GM20000 (cell line): Measurements from ENCODE around the gene RHOV.

Experiments
- DNase-seq: peaks from one replicate; pipeline ENCODE4 v3.0.0; 2012; ENCODE audit warnings: low spot score
- TF ChIP-seq, protein P1 (sequence below): IDR thresholded peaks from 2 replicates; pipeline ENCODE4 v1.5.1; 2012; ENCODE audit warnings: mild to moderate bottlenecking, control low read depth; ENCODE audit errors: extremely low read depth, missing control alignments

The RHOV gene

DNA sequence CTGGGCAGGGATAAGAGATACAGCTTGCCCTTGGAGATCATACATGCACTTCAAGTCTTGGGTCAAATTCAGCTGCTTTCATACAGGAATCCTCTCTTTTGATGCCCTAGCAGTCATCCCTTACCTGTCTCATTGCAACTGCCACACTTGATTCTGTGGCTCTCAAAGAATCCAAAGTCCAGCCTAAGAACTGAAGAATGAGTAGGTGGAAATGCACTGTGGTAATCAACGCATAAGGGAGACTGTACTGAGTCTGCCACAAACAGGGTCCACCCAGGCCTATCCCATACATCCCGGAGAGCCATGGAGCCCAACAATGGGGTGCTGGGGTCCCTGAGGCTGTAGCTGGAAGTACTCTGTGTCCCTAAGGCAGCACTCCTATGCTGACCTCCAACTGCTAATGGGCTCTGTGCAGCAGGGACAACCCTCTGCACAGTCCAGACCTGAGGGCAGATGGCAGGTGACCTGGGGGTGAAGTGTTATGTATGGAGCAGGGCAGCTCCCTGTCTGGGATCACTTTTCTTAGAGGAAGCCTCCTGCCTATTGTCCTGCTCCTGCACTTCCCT, 18.5 kb upstream of the RHOV start:
- TF ChIP-seq, protein P1, sequence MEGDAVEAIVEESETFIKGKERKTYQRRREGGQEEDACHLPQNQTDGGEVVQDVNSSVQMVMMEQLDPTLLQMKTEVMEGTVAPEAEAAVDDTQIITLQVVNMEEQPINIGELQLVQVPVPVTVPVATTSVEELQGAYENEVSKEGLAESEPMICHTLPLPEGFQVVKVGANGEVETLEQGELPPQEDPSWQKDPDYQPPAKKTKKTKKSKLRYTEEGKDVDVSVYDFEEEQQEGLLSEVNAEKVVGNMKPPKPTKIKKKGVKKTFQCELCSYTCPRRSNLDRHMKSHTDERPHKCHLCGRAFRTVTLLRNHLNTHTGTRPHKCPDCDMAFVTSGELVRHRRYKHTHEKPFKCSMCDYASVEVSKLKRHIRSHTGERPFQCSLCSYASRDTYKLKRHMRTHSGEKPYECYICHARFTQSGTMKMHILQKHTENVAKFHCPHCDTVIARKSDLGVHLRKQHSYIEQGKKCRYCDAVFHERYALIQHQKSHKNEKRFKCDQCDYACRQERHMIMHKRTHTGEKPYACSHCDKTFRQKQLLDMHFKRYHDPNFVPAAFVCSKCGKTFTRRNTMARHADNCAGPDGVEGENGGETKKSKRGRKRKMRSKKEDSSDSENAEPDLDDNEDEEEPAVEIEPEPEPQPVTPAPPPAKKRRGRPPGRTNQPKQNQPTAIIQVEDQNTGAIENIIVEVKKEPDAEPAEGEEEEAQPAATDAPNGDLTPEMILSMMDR = no peak
- DNase-seq = no peak

DNA sequence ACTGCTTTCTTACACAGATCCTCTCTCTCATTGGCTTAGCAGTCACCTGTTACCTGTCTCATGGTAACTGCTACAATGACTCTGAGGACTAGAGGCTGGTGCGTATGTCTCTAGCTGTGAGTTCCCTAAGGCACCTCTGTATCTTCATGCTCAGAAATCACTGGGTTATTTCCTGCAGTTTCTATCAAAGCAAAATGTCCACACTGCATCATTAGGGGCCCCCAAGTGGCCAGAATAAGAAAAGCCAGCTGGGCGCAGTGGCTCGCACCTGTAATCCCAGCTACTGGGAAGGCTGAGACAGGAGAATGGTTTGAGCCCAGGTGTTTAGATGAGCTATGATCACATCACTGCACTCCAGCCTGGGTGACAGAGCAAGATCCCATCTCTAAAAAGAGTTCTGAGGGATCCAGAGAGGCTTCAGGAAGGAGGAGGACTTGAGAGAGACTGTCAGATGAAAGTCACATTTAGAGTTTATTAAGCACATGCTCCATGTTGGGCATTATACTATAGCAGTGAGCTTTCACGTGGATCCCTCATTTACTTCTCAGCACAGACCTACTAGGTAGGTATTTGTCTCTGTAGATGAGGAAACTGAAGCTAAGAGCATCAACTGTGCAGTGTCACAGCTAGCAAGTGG, 17.9 kb upstream of the RHOV start:
- TF ChIP-seq, protein P1 = peak; percentile 56
- no peak for DNase-seq

DNA sequence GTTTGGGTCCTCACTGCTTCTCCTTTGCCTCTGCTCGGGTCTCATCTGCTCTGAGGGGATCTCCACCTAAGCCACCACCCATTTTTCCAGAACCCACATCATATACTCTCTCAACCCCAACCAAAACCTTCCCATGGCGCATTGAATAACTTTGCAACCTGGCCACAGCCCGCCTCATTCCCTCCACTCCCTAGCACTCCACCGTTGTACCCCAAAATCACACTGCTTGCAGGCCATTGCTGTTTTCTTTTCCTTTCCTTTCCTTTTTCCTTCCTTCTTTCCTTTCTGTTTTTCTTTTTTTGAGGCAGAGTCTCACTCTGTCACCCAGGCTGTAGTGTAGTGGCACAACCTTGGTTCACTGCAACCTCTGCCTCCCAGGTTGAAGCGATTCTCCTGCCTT, 17.1 kb upstream of the RHOV start:
- no peak for DNase-seq

DNA sequence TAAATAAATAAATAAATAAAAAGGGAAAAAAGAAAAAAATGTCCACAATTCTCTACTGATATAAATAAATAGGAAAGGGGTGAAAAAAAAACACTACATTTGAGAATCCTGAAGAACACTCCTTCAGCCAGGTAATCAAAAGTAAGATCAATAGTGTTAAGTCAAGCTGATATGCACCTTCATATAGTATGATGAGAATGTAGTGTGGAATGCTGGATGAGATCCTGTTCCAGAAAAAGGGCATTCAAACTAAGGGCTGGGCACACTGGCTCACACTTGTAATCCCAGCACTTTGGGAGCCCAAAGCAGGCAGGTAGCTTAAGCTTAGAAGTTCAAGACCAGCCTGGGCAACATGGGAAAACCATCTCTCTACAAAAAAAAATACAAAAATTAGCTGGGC, 15.1 kb upstream of the RHOV start:
- TF ChIP-seq, protein P1 = no peak
- no peak for DNase-seq

More for the DNA sequence above, 17.1 kb upstream of the RHOV start:
- TF ChIP-seq, protein P1 = no peak

DNA sequence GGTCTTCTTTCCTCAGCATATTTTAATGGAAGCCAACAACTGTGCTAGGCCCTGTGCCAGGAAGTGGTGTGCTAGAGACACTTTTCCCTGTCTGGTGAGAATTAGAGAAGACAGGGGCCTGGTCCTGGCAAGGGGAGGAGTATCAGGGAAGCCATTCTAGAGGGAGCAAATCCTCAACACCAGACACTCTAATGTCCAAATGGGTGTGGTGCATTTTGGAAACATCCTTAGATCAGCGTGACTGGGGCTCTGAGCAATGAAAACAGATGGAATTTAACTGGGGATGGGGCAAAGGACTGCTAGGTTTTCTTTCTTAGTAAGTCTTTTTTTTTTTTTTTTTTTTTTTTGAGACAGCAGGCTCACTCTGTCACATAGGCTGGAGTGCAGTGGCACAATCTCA, 12.6 kb upstream of the RHOV start:
- TF ChIP-seq, protein P1 = no peak
- no peak for DNase-seq

DNA sequence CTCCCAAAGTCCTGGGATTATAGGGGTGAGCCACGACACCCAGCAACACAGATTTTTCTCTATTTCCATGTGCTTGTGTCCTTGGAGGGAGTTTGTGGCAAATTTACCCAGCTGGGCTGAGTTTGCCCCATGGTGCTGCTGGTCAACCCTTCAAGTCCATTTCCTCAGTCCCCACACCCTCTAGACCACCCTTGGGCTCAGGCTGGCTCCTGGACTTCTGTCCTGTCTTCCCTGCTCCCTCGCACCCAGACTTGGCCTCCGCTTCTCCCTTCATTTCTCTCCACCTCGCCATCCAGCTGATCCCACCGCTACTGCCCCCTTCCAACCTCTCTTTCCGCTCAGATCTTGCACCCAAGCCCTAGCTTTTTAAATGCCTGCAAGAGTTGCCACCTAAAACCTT, 7.3 kb upstream of the RHOV start:
- TF ChIP-seq, protein P1 = no peak
- no peak for DNase-seq

DNA sequence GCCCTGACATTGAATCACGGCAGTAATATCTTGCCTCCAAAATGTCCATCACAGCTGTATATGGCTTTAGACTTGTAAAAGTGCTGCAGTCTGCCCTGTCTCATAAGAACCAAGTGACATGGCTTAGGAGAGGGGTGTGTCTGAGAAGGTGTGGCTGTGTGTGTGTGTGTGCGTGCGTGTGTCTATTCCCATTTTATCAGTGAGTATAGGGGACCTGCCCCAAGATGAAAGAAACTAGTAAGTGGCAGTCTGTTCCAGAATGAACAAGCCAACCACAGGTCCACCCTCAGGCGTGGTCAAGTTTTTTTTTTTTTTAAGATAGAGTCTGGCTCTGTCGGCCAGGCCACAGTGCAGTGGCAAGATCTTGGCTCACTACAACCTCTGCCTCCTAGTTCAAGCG, 5.6 kb upstream of the RHOV start:
- DNase-seq = no peak

More for the DNA sequence above, 5.6 kb upstream of the RHOV start:
- TF ChIP-seq, protein P1 = no peak
